Measurements from ENCODE around the gene NR1H4.

GRCh38 chr12:100601626-100602025 lies 128.0 kb downstream of the NR1H4 start:
- no peak for TF ChIP-seq POLR2A (IDR thresholded peaks at IDR 0.05)
- TF ChIP-seq CTCF (IDR thresholded peaks at IDR 0.05), result no peak
